HG03571 (cell line): ENCODE results near the gene C14orf132.

Experiments used
- ATAC-seq: cut with Tn5 transposase; IDR thresholded peaks from one replicate; pipeline ENCODE4 v1.9.1; 2021; ENCODE audit not compliant: unreplicated experiment

C14orf132 gene

DNA sequence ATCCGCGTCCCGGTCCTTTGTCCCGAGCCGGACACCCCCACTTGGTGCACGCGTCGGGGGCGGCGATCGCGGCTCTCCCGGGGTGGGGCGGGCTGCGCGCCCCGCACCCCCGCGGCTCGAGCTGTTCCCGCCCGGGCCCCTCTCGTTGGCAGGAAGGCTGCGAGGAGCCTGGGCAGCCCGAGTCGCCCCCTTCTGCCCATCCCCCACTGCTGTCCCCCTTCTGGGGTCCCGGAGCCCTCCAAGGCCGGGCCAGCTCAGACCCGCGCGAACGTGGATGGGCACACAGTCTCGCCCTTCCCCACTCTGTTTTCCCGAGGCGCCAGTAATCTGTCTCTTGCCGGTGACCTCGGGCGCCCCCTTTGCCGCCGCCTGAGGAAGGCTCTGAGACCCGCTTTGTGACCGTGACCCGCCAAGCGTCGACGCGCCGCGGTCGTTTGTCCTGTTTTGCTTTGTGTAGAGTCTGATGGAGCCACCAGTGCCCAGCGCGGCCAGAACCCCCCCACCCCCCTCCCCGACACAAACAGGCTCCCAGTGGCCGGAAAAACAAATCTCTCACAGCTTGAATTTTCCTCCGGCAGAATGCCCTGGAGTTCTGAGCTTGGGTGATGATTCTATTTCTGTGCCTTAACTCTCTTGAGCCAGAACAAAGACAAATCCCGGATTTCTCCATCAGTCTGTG lies 610 bp downstream of the C14orf132 start:
- ATAC-seq, result no peak

GRCh38 chr14:96040828-96041371 lies 1.7 kb downstream of the C14orf132 start:
- ATAC-seq, result no peak

GRCh38 chr14:96042248-96042930 lies 3.2 kb downstream of the C14orf132 start:
- no peak for ATAC-seq

DNA sequence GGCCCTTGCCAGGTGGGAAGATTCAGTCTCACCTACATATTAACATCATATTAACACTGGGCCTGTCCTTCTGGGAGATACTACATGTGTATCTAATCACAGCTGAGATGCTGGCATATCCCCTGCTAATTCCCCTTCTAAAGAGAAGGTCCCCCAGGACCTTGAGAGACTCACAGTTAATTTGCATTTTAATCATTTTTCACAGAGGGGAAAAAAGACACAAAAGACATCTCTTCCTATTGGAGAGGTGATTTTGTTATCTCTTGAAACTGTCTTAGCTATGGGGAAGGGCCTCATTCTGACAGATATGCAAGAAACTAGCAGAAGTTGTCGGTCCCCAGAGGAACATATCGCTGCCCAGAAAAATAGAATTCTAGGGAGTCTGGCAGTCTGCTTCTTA lies 7.5 kb downstream of the C14orf132 start:
- no peak for ATAC-seq

DNA sequence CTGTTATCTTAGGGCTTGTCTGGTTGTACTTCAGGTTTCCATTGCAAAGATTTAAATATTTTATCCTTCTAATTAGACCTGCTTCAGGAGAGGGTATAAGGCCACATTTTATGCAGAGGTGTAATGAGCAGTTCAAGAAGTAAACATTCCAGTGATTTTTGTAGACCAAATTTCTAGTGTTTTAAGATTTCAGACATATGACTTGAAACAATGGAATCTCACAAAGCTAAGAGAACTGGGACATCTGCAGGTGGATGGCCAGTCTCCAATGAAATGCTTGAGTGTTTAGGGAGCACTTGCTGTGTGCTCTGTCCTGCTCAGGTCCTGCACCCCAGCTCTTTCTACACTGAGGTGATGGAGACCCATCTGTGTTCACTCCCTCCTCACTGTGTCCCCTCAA lies 7.9 kb downstream of the C14orf132 start:
- no peak for ATAC-seq

DNA sequence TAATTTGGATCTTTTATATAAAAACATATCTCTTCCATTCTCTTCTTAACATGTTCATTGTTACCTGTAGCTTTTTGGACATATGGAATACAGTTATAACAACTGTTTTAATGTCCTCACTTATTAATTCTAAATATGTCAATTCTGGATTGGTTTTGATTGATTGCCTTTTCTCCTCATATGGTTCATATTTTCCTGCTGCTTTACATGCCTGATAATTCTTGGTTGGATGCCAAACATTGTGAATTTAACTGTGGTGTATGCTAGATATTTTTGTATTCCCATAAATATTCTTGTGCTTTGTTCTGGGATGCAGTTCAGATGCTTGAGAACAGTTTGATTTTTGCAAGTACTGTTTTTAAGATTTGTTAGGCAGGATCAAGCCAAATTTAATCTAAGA lies 10.8 kb downstream of the C14orf132 start:
- ATAC-seq, result no peak

DNA sequence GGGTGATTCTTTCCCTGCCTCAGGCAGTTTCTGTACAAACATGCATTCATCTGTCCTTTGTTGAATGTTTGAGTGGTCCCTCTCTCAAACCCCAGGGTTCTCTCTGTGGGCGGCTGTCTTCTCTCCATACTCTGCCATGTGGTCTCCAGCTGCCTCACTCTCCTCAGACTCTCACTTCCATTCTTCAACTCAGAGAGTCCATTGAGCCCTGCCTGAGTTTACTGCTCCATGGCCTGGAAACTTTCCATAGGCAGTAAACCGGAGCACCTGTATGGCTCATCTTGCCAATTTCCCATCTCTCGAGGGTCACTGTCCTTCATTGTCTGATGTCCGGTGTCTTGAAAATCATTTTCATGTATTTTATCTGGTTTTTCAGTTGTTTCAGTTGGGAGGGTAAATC lies 11.3 kb downstream of the C14orf132 start:
- no peak for ATAC-seq

DNA sequence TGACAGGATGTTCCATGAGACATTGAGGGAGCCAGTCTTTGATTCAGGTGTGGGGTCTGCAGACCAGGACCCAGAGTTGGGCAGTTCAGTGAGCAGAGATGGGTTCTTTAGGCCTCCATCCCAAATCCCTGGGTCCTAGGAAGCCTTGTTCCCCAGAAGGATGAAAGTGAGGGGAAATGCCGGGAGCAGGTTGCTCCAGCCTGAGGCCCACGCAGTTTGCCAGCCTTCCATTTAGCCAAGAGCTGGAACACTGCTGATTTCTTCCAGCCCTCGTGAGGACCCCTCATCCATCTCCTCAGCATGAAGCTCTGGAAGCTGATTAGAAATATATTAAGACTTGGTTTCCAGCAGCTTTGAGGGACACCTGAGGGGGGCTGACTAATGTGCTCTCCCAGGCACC lies 12.1 kb downstream of the C14orf132 start:
- ATAC-seq, result no peak

- ATAC-seq, result no peak
Measured at GRCh38 chr14:96051642-96052540, 12.7 kb downstream of the C14orf132 start.

DNA sequence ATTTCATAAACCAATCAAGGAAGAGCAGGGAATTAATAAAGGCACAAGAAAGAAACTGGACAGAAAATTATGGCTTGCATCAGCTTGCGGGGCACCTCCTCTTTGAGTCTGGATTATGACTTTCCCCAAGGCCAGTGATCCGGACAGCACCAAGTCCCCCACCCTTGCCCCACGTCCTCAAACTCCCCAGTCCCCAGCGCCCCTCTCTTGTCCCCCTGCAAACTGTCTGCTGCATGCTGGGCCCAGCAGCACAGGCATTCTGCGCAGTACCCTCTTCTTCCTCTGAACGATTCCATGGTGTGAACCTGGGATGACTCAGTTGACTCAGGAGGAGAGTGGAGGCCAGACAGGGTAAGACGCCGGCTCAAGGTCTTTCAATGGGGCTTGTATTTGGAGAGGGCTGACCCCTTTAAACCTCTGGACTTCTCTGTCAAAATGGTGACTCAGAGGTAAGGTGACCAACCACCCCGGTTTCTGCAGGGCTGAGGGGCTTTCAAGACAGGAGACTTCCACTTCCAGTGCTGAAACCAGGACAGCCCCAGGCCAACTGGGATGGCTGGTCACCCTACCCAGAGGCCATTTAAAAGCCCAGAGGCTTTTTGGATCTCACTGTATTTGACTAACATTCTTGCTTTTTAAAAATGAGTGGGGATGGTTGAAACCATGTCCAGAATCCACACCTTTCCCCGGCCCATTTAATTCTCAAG lies 13.5 kb downstream of the C14orf132 start:
- no peak for ATAC-seq

DNA sequence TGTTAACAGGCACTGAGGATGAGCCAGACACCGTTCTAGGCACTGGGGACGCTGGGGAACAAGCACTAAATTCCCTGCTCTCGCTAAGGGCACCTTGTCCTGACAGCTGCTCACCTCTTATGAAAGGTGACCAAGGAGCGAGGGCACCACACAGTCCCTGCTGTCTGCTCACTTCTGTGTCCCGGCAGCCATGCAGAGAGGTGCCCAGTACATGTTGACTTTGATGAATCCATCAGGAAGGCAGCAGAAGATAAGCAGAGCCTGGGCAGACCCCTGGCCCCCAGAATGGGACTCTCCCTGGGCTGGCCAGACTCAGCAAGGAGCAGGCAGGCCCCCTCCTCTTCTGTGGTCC lies 14.1 kb downstream of the C14orf132 start:
- no peak for ATAC-seq

GRCh38 chr14:96053600-96054381 lies 14.6 kb downstream of the C14orf132 start:
- ATAC-seq, result no peak

DNA sequence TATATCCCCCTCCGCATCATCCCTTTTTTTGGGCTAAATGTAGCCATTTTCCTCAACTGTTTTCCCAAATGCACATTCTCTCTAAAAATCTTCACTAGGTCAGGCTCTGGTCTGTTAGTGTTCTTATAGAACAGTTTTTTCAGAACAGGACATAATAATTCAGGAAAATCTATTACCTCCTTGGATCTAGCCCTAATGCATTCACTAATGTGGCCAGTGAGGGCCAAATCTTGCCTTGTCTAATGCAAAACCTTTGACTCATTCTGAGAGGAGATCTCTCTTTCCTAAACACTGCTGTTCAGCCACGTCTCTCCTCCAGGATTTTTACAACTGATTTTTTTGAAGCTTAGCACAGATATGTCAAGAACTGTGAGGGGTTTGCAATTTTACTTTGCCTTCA lies 15.5 kb downstream of the C14orf132 start:
- no peak for ATAC-seq

- no peak for ATAC-seq
Measured at GRCh38 chr14:96055065-96055752, 16.0 kb downstream of the C14orf132 start.

DNA sequence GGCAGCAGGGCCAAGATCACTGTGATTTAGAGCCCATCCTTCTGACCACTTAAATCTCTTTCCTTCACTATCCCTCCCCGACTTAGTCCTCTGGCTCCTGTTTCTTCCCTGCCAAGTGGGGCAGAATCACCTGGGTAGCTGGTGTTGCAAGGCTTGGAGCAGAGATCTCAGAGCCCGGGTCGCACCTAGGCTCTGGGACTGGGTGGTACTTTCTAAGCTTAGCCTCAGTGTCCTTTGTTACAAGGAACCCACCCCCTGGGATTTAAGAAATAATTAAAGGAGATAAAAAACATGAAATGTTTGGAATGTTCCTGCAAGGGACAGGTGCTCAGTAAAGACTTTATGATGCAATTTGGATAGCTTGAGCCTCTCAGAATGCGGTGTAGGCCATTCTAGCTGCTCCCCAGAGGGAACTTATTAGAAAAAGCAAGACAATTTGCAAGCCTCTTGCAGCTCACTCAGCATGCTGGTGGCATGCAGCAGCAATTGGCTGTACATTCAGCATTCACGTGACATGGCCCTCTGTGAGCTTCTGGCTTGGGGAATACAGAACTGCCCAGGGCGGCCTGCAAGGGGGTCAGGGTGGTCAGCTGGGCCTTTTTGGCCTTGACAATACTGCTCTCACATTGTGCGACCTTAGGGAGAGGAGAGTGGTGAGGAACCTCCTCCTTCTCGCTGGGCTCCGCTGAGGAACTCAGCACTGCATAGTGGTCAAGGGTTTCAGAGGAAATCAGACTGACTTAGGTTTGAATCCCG lies 16.8 kb downstream of the C14orf132 start:
- no peak for ATAC-seq

DNA sequence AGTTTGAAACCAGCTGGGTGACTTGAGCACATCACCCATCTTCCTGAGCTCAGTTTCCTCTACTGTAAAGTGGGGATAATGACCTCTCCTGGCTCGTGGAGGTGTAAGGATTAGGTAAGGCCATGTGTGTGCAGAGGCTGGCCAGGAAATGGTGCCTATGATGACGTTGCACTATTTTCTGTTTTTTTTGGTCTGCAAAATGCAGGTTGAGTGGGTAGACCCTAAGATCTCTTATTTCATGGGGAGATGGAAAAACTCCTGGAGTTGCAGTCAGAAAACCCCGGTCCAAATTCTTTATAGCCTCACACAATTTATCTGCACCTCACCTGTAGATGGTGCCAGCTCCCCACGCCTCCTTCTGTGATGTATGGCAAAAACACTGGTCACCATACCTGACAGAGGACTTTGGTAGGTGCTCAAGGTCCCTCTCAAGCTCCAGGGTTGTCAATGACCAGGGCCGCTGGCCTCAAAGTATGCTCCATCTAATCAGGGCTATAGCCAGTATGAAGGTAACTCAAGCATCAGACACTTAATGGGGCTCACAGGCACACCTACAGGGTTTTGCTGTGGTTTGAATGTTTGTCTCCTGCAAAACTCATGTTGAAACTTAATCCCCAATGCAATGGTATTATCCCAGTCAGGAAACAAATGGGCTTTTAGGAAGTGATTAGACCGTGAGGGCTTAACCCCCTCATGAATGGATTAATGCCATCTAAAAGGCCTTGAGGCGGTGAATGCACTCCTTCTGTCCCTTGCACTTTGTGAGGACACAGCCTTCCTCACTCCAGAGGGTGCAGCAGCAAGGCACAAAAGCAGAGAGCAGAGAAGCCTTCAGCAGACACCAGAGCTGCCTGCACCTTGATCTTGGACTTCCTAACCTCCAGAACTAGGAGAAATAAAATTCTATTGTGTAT lies 17.6 kb downstream of the C14orf132 start:
- ATAC-seq, result no peak

- ATAC-seq, result no peak
Measured at GRCh38 chr14:96057738-96058137, 18.6 kb downstream of the C14orf132 start.
